GM18517 (cell line): Measurements from ENCODE around the gene THAP8.
"Not testable (repeated sequence)": the region's sequence is repeated elsewhere in the genome, so short reads cannot be mapped to it uniquely, and the experiment has no call there.

Experiments used
- ATAC-seq: cut with Tn5 transposase; IDR thresholded peaks from one replicate; pipeline ENCODE4 v1.9.1; 2021; ENCODE audit warnings: mild to moderate bottlenecking, moderate library complexity; ENCODE audit not compliant: unreplicated experiment

THAP8 gene

GRCh38 chr19:36068810-36069499 lies 14.9 kb upstream of the THAP8 start:
- ATAC-seq = not testable (repeated sequence)

DNA sequence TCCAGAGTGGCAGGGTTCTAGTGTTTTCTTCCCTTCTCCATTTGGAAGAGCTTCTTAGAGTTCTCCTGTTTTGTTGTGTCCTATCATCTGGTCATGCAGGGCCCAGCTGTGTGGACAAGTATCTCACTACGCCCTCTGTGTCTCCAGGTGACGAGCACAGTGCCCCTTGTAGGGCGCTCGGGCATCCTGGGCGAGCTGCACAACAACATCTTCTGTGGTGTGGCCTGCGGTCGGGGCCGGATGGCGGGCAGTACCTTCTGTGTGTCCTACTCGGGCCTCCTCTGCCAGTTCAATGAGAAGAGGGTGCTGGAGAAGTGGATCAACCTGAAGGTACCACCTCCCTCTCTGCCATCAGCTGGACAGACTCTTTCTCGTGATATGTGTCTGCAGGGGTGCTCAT lies 13.6 kb upstream of the THAP8 start:
- ATAC-seq = no peak

- ATAC-seq = no peak
These were observed 10.7 kb upstream of the THAP8 start for GRCh38 chr19:36064826-36065225.

DNA sequence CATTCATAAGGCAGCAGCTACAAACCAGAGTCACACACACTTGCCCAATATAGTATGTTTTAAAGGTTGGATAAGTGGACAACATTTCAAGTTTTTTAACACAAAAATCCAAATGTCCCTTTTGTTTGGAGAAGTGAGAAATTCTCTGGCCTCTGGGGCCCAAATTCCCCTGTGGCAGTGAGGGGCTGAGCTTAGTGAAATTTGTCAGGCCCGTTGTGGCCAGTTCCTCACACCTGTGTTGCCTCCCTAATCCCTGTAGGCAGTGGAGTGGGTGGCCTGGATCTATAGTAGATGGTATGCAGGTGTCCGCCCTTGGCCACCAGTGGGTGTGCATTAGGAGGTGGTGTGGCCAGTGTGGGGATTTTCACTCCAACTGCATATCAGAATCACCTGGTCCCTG lies 7.3 kb upstream of the THAP8 start:
- no peak for ATAC-seq

- ATAC-seq = no peak
These were observed 6.3 kb upstream of the THAP8 start for GRCh38 chr19:36060430-36060829.

DNA sequence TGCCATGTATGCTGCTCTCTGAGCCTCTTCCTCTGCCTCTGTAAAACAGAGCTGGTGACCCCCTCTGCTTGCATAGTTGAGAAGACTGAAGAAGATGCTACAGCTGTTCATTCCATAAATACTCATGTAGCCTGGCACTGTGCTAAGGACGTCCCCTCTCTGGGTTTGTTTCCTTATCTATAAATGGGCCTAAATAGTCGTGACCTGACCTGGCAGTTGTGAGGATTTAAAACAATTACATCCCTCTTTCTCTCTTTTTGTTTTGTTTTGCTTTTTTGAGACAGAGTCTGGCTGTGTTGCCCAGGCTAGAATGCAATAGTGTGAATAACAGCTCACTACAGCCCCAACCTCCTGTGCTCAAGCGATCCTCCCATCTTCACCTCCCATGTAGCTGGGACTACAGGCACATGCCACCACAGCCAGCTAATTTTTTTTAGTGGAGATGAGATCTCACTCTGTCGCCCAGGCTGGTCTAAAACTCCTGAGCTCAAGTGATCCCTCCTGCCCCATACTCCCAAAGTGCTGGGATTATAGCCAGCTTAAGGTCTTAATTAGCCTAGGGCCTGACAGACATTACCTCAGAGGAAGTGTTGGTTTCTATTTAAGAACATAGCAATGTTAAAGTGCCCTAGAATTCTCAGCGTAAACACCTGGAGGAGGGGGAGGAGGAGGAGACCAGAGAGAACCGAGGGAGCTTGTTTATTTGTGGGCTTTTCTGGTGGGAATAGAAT lies 5.3 kb upstream of the THAP8 start:
- ATAC-seq = no peak

GRCh38 chr19:36058481-36059179 lies 4.5 kb upstream of the THAP8 start:
- ATAC-seq = no peak

- peak; percentile 69 for ATAC-seq
These were observed 925 bp upstream of the THAP8 start, which contains the start of gene WDR62 for GRCh38 chr19:36054733-36055686. Gene WDR62, plus strand, starts transcription at chr19:36054897. Its CDS starts 75 bp downstream, at chr19:36054972.

GRCh38 chr19:36051637-36052036 lies 2.4 kb downstream of the THAP8 start:
- no peak for ATAC-seq

DNA sequence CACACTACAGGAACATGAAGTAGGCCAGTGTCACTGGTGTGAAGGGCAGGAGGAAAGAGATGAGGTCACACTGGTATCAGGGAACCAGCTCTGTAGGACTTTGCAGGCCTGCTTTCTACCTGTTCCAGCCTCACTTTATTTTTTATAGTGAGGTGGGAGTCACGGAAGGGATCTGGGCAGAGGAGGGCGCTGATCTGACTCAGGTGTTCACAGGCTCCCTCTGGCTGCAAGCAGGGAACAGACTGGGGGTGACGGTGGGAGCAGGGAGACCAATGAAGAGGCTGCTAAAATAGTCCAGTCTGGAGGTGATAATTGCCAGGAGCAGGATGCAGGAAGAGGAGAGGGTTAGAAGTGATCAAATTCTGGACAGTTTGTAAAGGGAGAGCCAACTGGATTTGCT lies 2.8 kb downstream of the THAP8 start:
- no peak for ATAC-seq

GRCh38 chr19:36049080-36049698 lies 4.9 kb downstream of the THAP8 start:
- ATAC-seq = no peak

GRCh38 chr19:36047835-36048234 lies 6.2 kb downstream of the THAP8 start:
- ATAC-seq = no peak

DNA sequence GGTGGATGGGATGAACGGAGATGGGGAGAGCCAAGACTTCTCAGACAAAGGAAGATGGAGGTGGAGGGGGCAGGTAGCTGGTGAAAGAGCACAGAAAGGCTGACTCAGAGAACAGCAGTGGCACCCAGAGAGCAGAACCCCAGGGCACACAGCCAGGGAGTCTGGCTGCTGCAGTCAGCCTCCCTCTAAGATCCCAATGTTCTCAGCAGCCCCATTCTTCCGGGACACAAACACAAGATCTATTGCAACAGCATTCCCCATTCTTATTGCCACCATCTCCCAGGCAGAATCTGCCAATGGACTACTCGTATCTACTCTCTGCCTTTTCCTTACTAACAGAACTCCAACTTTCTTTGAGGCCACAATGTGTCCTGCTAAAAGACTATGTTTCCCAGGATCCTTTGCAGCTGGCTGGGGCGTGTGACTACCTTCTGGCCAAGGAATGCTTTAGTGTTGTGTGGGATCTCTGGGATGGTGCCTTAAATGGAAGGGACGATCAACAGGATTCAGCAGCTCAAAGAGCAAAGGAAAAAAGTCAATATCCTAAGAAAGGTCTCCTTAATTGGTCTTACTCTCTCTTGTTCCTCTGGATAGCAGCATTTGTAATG lies 7.5 kb downstream of the THAP8 start:
- no peak for ATAC-seq

- no peak for ATAC-seq
These were observed 10.1 kb downstream of the THAP8 start for GRCh38 chr19:36043952-36044351.

- no peak for ATAC-seq
These were observed 12.3 kb downstream of the THAP8 start for GRCh38 chr19:36041831-36042230.

GRCh38 chr19:36041092-36041491 lies 13.0 kb downstream of the THAP8 start:
- not testable (repeated sequence) for ATAC-seq

GRCh38 chr19:36040495-36040894 lies 13.6 kb downstream of the THAP8 start:
- no peak for ATAC-seq

DNA sequence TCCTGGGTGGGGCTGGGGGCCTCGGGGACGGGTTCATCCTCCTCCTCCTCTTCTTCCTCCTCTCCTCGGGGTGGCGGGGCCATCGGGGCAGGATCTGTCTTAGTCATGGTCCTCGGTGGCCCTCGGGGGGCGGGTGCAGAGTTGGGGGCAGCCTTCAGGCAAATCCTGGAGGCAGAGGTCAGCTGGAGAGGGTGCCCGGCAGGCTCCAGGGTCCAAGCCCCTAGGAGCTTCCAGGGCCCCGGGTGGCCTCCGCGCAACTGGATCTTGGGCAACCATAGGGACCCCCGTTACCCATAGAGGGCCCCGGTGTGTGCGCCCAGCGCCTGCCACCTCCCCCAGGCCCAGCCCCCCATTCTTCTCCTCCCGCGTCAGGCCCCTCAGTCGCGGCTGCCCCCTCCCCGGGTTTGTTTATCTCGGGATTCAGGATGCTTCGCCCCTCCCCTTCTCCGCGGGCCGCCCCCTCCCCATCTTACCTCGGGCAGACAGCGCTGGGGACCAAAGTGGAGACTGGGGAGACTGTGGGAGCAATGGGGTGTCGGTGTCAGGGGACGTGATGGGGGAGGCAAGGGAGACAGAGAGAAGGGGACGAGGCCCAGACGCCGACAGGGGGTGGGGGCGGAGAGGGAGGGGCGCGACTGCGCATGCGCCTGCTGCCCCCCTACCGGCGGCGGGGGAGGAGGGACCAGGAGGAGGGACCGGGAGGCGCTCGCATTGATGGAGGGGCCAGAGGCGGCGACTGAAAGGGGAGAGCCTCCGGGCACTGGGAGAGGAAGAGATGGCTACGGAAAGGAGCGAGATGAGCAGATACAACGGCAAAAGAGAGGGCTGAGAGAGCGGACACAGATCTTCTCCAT lies 21.6 kb downstream of the THAP8 start, which contains the start of gene CLIP3:
CLIP3 (minus strand) TSS at position 623 of the 854 bp plus-strand sequence; CDS start at position 107, 516 bp downstream.
- no peak for ATAC-seq

GRCh38 chr19:36031308-36031707 lies 22.8 kb downstream of the THAP8 start:
- no peak for ATAC-seq
